NCI-H2171 treated with DMSO at 0.1 percent for 48 hours (cell line): ENCODE data around the gene NLRP6.
"Not testable (repeated sequence)": the region's sequence is repeated elsewhere in the genome, so short reads cannot be mapped to it uniquely, and the experiment has no call there.

Experiments used
- DNase-seq: peaks from one replicate; lab custom pipeline; 2025; lab: John Stamatoyannopoulos, UW

The NLRP6 gene

GRCh38 chr11:308740-309665 is 30.8 kb downstream of the NLRP6 start:
- DNase-seq, result not testable (repeated sequence)

GRCh38 chr11:309979-310572 is 31.9 kb downstream of the NLRP6 start:
- DNase-seq, result not testable (repeated sequence)

GRCh38 chr11:311013-311748 is 33.0 kb downstream of the NLRP6 start:
- DNase-seq, result not testable (repeated sequence)

GRCh38 chr11:312092-312816 is 34.0 kb downstream of the NLRP6 start:
- no peak for DNase-seq

- DNase-seq, result no peak
Observed at GRCh38 chr11:313304-313786, 35.1 kb downstream of the NLRP6 start.

- peak; percentile 2 for DNase-seq
Observed at GRCh38 chr11:313787-314553, 35.8 kb downstream of the NLRP6 start, which contains the start of gene IFITM1. IFITM1 (plus strand) TSS chr11:314040; CDS start chr11:314171, 131 bp downstream.

- DNase-seq, result not testable (repeated sequence)
Observed at GRCh38 chr11:314554-314875, 36.3 kb downstream of the NLRP6 start.

- no peak for DNase-seq
Observed at GRCh38 chr11:315051-315481, 36.9 kb downstream of the NLRP6 start.

- DNase-seq, result no peak
Observed at GRCh38 chr11:315516-315994, 37.3 kb downstream of the NLRP6 start.

GRCh38 chr11:316031-316701 is 38.0 kb downstream of the NLRP6 start:
- DNase-seq, result no peak

- no peak for DNase-seq
Observed at GRCh38 chr11:316891-317301, 38.7 kb downstream of the NLRP6 start.

GRCh38 chr11:317668-318404 is 39.6 kb downstream of the NLRP6 start:
- DNase-seq, result not testable (repeated sequence)

GRCh38 chr11:318405-319120 is 40.4 kb downstream of the NLRP6 start:
- not testable (repeated sequence) for DNase-seq

GRCh38 chr11:319121-319887 is 41.1 kb downstream of the NLRP6 start:
- not testable (repeated sequence) for DNase-seq

- not testable (repeated sequence) for DNase-seq
Observed at GRCh38 chr11:319888-320273, 41.7 kb downstream of the NLRP6 start.

GRCh38 chr11:324156-324555 is 45.9 kb downstream of the NLRP6 start:
- DNase-seq, result no peak

GRCh38 chr11:324593-325517 is 46.6 kb downstream of the NLRP6 start:
- DNase-seq, result not testable (repeated sequence)
